Gastrocnemius medialis (tissue), 4 donors: Measurements from ENCODE around the gene S100A11.

Experiments
- POLR2A ChIP-seq, 2 donors: fragments of 450-650 bp; IDR thresholded peaks; one replicate each; pipeline ENCODE4 v1.6.1; 2017; ENCODE audit warnings: antibody characterized with exemption in 2 of 2, mild to moderate bottlenecking in 2 of 2, moderate library complexity in 2 of 2
- TF ChIP-seq, protein P1 (sequence below), 5 experiments: fragments of 450-650 bp in 3 of 5; fragments of 200-600 bp in 2 of 5; sonication (generic) in 2 of 5; IDR thresholded peaks in 4 of 5; conservative IDR thresholded peaks in 1 of 5; 1 replicate in 4 of 5; 2 replicates in 1 of 5; pipeline ENCODE4 v1.5.1; 2016 to 2019; ENCODE audit warnings: antibody characterized with exemption in 5 of 5, mild to moderate bottlenecking in 3 of 5, moderate library complexity in 3 of 5

DNA sequence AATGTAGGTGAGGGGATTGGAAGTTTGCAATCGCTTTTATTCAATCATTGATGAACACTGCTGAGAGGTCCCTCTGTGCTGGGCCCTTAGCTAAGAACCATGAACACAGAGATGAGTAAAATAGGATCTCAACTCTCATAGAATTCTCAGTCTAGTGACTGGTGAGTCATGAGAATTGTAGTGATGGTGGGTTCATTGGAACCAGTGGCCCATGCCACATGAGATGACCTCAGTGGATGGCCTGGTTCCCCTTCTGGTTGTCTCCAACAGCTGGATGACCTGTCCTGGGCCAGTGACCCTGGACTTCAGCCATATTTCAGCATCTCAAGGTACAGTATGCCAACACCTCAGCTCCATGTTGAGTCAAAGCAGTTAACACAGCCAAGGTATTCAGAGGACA, 21.9 kb downstream of the S100A11 start:
- TF ChIP-seq, protein P1, sequence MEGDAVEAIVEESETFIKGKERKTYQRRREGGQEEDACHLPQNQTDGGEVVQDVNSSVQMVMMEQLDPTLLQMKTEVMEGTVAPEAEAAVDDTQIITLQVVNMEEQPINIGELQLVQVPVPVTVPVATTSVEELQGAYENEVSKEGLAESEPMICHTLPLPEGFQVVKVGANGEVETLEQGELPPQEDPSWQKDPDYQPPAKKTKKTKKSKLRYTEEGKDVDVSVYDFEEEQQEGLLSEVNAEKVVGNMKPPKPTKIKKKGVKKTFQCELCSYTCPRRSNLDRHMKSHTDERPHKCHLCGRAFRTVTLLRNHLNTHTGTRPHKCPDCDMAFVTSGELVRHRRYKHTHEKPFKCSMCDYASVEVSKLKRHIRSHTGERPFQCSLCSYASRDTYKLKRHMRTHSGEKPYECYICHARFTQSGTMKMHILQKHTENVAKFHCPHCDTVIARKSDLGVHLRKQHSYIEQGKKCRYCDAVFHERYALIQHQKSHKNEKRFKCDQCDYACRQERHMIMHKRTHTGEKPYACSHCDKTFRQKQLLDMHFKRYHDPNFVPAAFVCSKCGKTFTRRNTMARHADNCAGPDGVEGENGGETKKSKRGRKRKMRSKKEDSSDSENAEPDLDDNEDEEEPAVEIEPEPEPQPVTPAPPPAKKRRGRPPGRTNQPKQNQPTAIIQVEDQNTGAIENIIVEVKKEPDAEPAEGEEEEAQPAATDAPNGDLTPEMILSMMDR (IDR thresholded peaks at IDR 0.05 in 4 of 5, conservative IDR thresholded peaks at IDR 0.05 in 1 of 5) = no peak
- no peak for TF ChIP-seq POLR2A (IDR thresholded peaks at IDR 0.05)
